RWPE1 (cell line): ENCODE measurements around the gene MECP2.
A peak's percentile ranks its signal among the peaks of the same experiment; 100 is the strongest.

Experiments
- CTCF ChIA-PET: fragments of 350-600 bp; sonication (Branson Sonifier 250); formaldehyde crosslinking; extraction: SDS; loops from one replicate; lab custom pipeline; 2021; lab: Yijun Ruan, JAX
- POLR2A ChIA-PET: fragments of 400-600 bp; formaldehyde crosslinking; extraction: SDS; loops from one replicate; lab custom pipeline; 2020; ENCODE audit warnings: antibody characterized with exemption; ENCODE audit not compliant: low non-redundant PET; lab: Yijun Ruan, JAX
- DNase-seq: peaks from one replicate; pipeline ENCODE4 v3.0.0; 2012; ENCODE audit warnings: low spot score
- H3K27ac ChIP-seq: fragments of 450-650 bp; 2 replicates; pipeline ENCODE4 v1.5.1; 2017
- CTCF ChIP-seq: fragments of 450-650 bp; conservative IDR thresholded peaks from 2 replicates; pipeline ENCODE4 v1.5.1; 2017; ENCODE audit warnings: low read depth, mild to moderate bottlenecking

The MECP2 gene

DNA sequence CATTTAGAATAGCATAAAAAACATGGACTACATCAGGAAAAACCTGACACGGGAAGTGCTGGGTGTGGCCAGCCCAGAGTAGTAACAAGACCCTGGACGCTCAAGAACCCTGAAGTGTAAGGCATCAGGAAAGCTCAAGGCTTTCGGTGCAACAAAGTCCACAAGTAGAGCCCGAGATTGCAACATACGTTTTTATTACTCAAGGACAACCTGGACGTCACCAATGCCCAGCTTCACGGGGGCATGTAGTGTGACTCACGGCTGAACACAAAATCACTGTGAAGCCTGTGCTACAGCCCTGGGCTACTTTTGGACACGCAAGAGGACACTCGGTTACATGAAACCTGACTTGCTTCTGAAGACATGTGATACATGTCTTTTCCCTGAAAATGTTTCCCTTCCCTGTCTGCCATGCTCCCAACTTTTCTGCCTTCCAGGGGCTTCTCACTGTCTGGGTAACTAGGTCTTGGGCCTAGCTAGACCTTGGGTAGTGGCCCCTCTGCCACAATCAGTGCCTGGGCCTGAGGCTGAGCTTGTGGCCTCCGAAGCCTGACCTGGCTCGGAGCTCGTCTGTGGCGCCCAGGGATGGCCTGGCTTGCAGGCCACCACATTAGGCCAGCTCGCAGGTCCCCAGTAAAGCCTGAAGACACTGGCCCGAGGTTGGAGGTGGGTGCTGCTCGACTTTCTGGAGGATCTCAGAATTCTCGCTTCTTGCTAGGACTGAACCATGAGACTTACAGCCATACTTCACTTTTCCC is 87.0 kb downstream of the MECP2 start:
- ChIA-PET CTCF (no interaction called here), POLR2A (no interaction called here)
- TF ChIP-seq CTCF = no peak
- peak overlapping the region; percentile 54 for H3K27ac ChIP-seq
- DNase-seq = peak; percentile 30

DNA sequence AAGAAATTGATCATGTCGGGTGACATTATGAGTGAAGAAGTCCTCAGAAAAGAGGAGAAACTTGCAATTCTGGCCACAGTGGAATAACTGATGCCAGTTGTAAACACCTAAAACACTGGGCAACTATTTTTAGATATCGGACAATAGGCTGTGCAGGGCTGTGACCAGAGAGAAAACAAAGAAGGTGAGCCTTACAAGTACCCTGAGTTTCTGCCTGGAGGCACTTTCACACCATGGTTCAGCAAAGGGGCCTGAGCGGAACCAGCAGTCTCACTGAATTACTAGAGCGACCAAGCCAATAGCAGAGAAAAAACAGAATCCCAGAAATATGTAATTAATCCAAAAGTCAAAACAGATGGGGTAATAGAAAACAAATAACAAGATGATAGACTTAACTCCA is 89.0 kb downstream of the MECP2 start:
- no peak for DNase-seq
- POLR2A ChIA-PET = interaction anchor here (0.6 kb wide), 1 partner anchor 246 kb away, joined by 3 read pairs; no protein-coding TSS in a partner anchor
- peak overlapping the region; percentile 17; the same call in 1 of the 2 replicates for H3K27ac ChIP-seq
- CTCF ChIA-PET = no interaction called here
- TF ChIP-seq CTCF = no peak

GRCh38 chrX:154006947-154007346 is 90.6 kb downstream of the MECP2 start:
- POLR2A ChIA-PET = no interaction called here
- TF ChIP-seq CTCF = no peak
- no peak overlapping the region for H3K27ac ChIP-seq
- CTCF ChIA-PET = no interaction called here
- no peak for DNase-seq

DNA sequence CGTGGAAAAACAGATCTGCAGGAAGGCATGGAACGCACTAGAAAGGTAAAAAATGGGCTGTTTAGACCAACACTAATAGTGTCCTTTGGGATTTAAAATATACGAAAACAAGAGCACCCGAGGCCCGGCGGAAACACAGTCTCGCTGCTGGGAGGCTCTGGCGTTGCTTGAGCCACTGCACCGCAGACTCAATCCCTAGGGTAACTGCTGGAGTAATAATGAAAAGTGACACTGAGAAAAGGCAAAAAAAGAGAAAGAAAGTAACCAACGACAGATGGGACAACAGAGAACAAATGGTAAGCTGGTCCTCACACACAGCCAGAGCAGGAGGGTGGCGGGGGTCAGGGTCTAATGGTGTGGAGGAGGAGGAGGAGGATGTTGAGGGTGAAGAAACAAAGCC is 93.2 kb downstream of the MECP2 start:
- POLR2A ChIA-PET = no interaction called here
- no peak for TF ChIP-seq CTCF
- CTCF ChIA-PET = no interaction called here
- no peak for DNase-seq
- H3K27ac ChIP-seq = no peak overlapping the region

DNA sequence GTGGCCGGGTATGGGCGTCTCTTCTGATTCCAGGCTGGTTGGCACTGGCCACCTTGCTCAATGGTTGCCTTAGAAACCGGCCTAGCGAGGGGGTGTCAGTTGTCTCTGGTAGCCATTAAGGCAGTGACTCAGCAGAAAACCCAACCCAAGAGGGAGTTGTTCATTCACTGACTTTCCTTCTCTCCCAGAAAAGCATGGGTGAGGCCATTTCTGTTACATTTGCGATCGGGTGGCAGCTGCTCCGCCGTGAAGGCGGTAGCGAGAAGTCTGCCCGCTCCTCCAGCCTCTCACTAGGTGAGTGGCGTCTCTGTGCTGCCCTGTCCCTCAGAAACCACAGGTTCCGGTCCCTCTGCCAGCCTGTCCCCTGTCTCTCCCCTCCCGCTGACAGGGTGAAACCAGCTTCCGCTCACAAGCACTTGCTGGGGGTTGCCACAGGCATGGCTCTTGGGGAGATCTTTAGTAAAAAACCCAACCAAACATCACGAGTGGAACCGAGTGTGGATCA is 95.2 kb downstream of the MECP2 start:
- TF ChIP-seq CTCF = no peak
- CTCF ChIA-PET = interaction anchor here (0.9 kb wide), 1 partner anchor 11 kb away, joined by 3 read pairs; no protein-coding TSS in a partner anchor
- peak; percentile 25 for DNase-seq
- POLR2A ChIA-PET = interaction anchor here (0.6 kb wide), 1 partner anchor 22 kb away, joined by 8 read pairs; no protein-coding TSS in a partner anchor
- H3K27ac ChIP-seq = peak overlapping the region; percentile 65

DNA sequence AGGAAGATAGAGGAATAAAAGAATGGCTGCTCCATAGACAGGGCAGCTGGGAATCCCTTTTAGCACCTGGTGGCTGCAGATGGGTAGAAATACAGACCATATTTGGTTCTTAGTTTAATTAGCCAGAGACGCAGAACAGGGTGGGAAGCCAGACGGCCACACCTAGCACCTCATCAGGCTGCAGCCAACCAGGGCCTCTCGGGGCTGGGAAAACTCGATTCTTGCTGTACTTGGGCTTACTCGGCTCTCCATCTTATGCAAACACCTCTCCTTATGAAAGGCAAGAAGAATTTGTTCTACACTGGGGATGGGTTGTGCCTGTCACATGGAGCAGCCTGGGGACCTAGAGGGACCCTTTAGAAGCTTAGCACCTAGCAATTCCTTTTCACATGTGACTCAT is 97.5 kb downstream of the MECP2 start:
- TF ChIP-seq CTCF = no peak
- DNase-seq = peak; percentile 17
- ChIA-PET POLR2A (no interaction called here), CTCF (no interaction called here)
- no peak overlapping the region; the same call in 1 of the 2 replicates for H3K27ac ChIP-seq
